Measurements from ENCODE around the gene KCND3. TPM values are rescaled to one million over a fixed set of nuclear protein-coding genes. Genes with fewer than 3 reads are reported as not detected.

KCND3 gene
- total and polyA plus RNA-seq, 2 donors from 2014 or later, result 1.2 to 12.6 TPM

GRCh38 chr1:111768625-111769024 is 220.8 kb downstream of the KCND3 start:
- peak overlapping the region in 1 of 3 donors; percentile 10 for H3K4me3 ChIP-seq (ENCODE audit: low read length in 3 of 3)
- FAIRE-seq (no peak), DNase-seq (no peak)
- peak overlapping the region in 1 of 3 donors; percentile 33 for H3K9ac ChIP-seq (ENCODE audit: low read length in 3 of 3)
- H3K27ac ChIP-seq (ENCODE audit: low read depth in 2 of 2, low read length in 2 of 2), result no peak overlapping the region
- peaks cover 0 to 6% (median 3%) of the 10 kb centered on the region in 3 donors for H3K4me1 ChIP-seq (ENCODE audit: control insufficient read depth in 2 of 3, insufficient read depth in 2 of 3, low read depth in 1 of 3, low read length in 3 of 3)
- H3K9me3 ChIP-seq (ENCODE audit: control insufficient read depth in 2 of 3, insufficient read depth in 1 of 3, low read length in 3 of 3), result no peaks in the 10 kb centered on the region
- H3K27me3 ChIP-seq (ENCODE audit: control insufficient read depth, insufficient read depth, low read length), result no peaks in the 10 kb centered on the region
- intact Hi-C loops (cut with DNase I), result no loop called here
- TF ChIP-seq CTCF (IDR thresholded peaks at IDR 0.05; ENCODE audit: borderline replicate concordance, extremely low read depth, insufficient read depth), result no peak
- peaks cover 0 to 18% (median 13%) of the 10 kb centered on the region in 3 donors for H3K36me3 ChIP-seq (ENCODE audit: control insufficient read depth in 2 of 3, insufficient read depth in 3 of 3, low read length in 3 of 3)

- Histone ChIP-seq H3K4me1 (ENCODE audit: control insufficient read depth in 2 of 3, insufficient read depth in 2 of 3, low read depth in 1 of 3, low read length in 3 of 3) (peaks cover 0 to 6% (median 3%) of the 10 kb centered on the region in 3 donors), H3K36me3 (ENCODE audit: control insufficient read depth in 2 of 3, insufficient read depth in 3 of 3, low read length in 3 of 3) (peaks cover 0 to 24% (median 15%) of the 10 kb centered on the region in 3 donors), H3K27me3 (ENCODE audit: control insufficient read depth, insufficient read depth, low read length) (no peaks in the 10 kb centered on the region), H3K4me3 (ENCODE audit: low read length in 3 of 3) (no peak overlapping the region), H3K9me3 (ENCODE audit: control insufficient read depth in 2 of 3, insufficient read depth in 1 of 3, low read length in 3 of 3) (no peaks in the 10 kb centered on the region), H3K27ac (ENCODE audit: low read depth in 2 of 2, low read length in 2 of 2) (no peak overlapping the region), H3K9ac (ENCODE audit: low read length in 3 of 3) (no peak overlapping the region)
- TF ChIP-seq CTCF (IDR thresholded peaks at IDR 0.05; ENCODE audit: borderline replicate concordance, extremely low read depth, insufficient read depth), result no peak
- intact Hi-C loops (cut with DNase I), result no loop called here
- DNase-seq (no peak), FAIRE-seq (no peak)
These were observed 221.4 kb downstream of the KCND3 start for GRCh38 chr1:111768023-111768422.

GRCh38 chr1:111762332-111762731 is 227.1 kb downstream of the KCND3 start:
- no peak for FAIRE-seq
- Histone ChIP-seq H3K9me3 (ENCODE audit: control insufficient read depth in 2 of 3, insufficient read depth in 1 of 3, low read length in 3 of 3) (no peaks in the 10 kb centered on the region), H3K27me3 (ENCODE audit: control insufficient read depth, insufficient read depth, low read length) (no peaks in the 10 kb centered on the region), H3K27ac (ENCODE audit: low read depth in 2 of 2, low read length in 2 of 2) (no peak overlapping the region), H3K36me3 (ENCODE audit: control insufficient read depth in 2 of 3, insufficient read depth in 3 of 3, low read length in 3 of 3) (peaks cover 2 to 52% (median 25%) of the 10 kb centered on the region in 3 donors), H3K4me3 (ENCODE audit: low read length in 3 of 3) (no peak overlapping the region), H3K9ac (ENCODE audit: low read length in 3 of 3) (no peak overlapping the region), H3K4me1 (ENCODE audit: control insufficient read depth in 2 of 3, insufficient read depth in 2 of 3, low read depth in 1 of 3, low read length in 3 of 3) (no peaks in the 10 kb centered on the region)
- DNase-seq, result no peak
- no peak for TF ChIP-seq CTCF (IDR thresholded peaks at IDR 0.05; ENCODE audit: borderline replicate concordance, extremely low read depth, insufficient read depth)
- intact Hi-C loops (cut with DNase I), result no loop called here

GRCh38 chr1:111761717-111762116 is 227.8 kb downstream of the KCND3 start:
- intact Hi-C loops (cut with DNase I), result no loop called here
- no peaks in the 10 kb centered on the region for H3K27me3 ChIP-seq (ENCODE audit: control insufficient read depth, insufficient read depth, low read length)
- FAIRE-seq (no peak), DNase-seq (no peak)
- H3K4me3 ChIP-seq (ENCODE audit: low read length in 3 of 3), result no peak overlapping the region
- H3K4me1 ChIP-seq (ENCODE audit: control insufficient read depth in 2 of 3, insufficient read depth in 2 of 3, low read depth in 1 of 3, low read length in 3 of 3), result peaks cover 0 to 4% (median 0%) of the 10 kb centered on the region in 3 donors
- H3K9ac ChIP-seq (ENCODE audit: low read length in 3 of 3), result no peak overlapping the region
- no peaks in the 10 kb centered on the region for H3K9me3 ChIP-seq (ENCODE audit: control insufficient read depth in 2 of 3, insufficient read depth in 1 of 3, low read length in 3 of 3)
- no peak overlapping the region for H3K27ac ChIP-seq (ENCODE audit: low read depth in 2 of 2, low read length in 2 of 2)
- TF ChIP-seq CTCF (IDR thresholded peaks at IDR 0.05; ENCODE audit: borderline replicate concordance, extremely low read depth, insufficient read depth), result no peak
- H3K36me3 ChIP-seq (ENCODE audit: control insufficient read depth in 2 of 3, insufficient read depth in 3 of 3, low read length in 3 of 3), result peaks cover 2 to 52% (median 24%) of the 10 kb centered on the region in 3 donors

Measured in kidney (tissue), 14 donors.